T-helper 17 cell (primary cell): Measurements from ENCODE around the gene UBE2J1. TPM values are rescaled to one million over a fixed set of nuclear protein-coding genes. Genes with fewer than 3 reads are reported as not detected.

Source experiments
- ATAC-seq: fragments of 150-1000 bp; cut with Tn5 transposase; 2 replicates; pipeline ENCODE4 v1.10.0; 2021; ENCODE audit warnings: mild to moderate bottlenecking, moderate library complexity
- DNase-seq, 3 donors: peaks; one replicate each; pipeline versions ENCODE4 v3.0.0 to v3.0.0-alpha.2; 2020 to 2021
- H3K9me3 ChIP-seq: one replicate; pipeline ENCODE4 v1.7.0; 2013; ENCODE audit warnings: low read length, mild to moderate bottlenecking; ENCODE audit not compliant: control insufficient read depth, poor library complexity, severe bottlenecking
- H3K27ac Mint-ChIP-seq: one replicate; pipeline ENCODE4 v1.8.0; 2022; ENCODE audit warnings: mild to moderate bottlenecking, moderate library complexity, mixed read lengths
- H3K27me3 Mint-ChIP-seq: one replicate; pipeline ENCODE4 v1.8.0; 2022; ENCODE audit warnings: mixed read lengths
- H3K36me3 Mint-ChIP-seq: one replicate; pipeline ENCODE4 v1.8.0; 2022; ENCODE audit warnings: low read depth, mixed read lengths
- H3K4me1 Mint-ChIP-seq: one replicate; pipeline ENCODE4 v1.8.0; 2022; ENCODE audit warnings: mild to moderate bottlenecking, mixed read lengths
- H3K4me3 Mint-ChIP-seq: one replicate; pipeline ENCODE4 v1.8.0; 2022; ENCODE audit warnings: mild to moderate bottlenecking, moderate library complexity, mixed read lengths
- total RNA-seq, 4 donors: library from RNA in 2 of 4; stranded (reverse) in 2 of 4; gene quantifications; one replicate each; pipeline ENCODE4 v1.2.3 and lab custom pipeline; 2022 to 2026

Gene UBE2J1
- total RNA-seq, 2 donors from 2014 or later: 32.1 to 35.2 TPM

GRCh38 chr6:89381031-89381430 is 28.5 kb upstream of the UBE2J1 start:
- Mint-ChIP-seq H3K27me3 (no peaks in the 10 kb centered on the region), H3K4me1 (peaks cover 5% of the 10 kb centered on the region), H3K36me3 (no peaks in the 10 kb centered on the region), H3K27ac (no peak overlapping the region), H3K4me3 (no peak overlapping the region)
- no peaks in the 10 kb centered on the region for H3K9me3 ChIP-seq
- ATAC-seq: no peak
- no peak for DNase-seq

- Mint-ChIP-seq H3K27ac (peak overlapping the region; percentile 9), H3K4me1 (peaks cover 10% of the 10 kb centered on the region), H3K27me3 (no peaks in the 10 kb centered on the region), H3K36me3 (no peaks in the 10 kb centered on the region), H3K4me3 (no peak overlapping the region)
- ATAC-seq (no peak), DNase-seq (no peak)
- no peaks in the 10 kb centered on the region for H3K9me3 ChIP-seq
Observed at GRCh38 chr6:89379281-89379680, 26.8 kb upstream of the UBE2J1 start.

GRCh38 chr6:89378628-89379027 is 26.1 kb upstream of the UBE2J1 start:
- H3K36me3 Mint-ChIP-seq: no peaks in the 10 kb centered on the region
- H3K27me3 Mint-ChIP-seq: no peaks in the 10 kb centered on the region
- ATAC-seq (no peak), DNase-seq (no peak)
- no peak overlapping the region for H3K4me3 Mint-ChIP-seq
- peaks cover 10% of the 10 kb centered on the region for H3K4me1 Mint-ChIP-seq
- no peaks in the 10 kb centered on the region for H3K9me3 ChIP-seq
- H3K27ac Mint-ChIP-seq: peak overlapping the region; percentile 9

GRCh38 chr6:89375427-89376267 is 23.1 kb upstream of the UBE2J1 start:
- Mint-ChIP-seq H3K36me3 (no peaks in the 10 kb centered on the region), H3K27ac (peak overlapping the region; percentile 53), H3K27me3 (no peaks in the 10 kb centered on the region), H3K4me3 (no peak overlapping the region), H3K4me1 (peaks cover 9% of the 10 kb centered on the region)
- ATAC-seq: peak; percentile 93
- no peaks in the 10 kb centered on the region for H3K9me3 ChIP-seq
- DNase-seq: peak; percentile 15 to 62 (median 59)

GRCh38 chr6:89372506-89372901 is 20.0 kb upstream of the UBE2J1 start:
- Mint-ChIP-seq H3K36me3 (no peaks in the 10 kb centered on the region), H3K27ac (peak overlapping the region; percentile 82), H3K27me3 (no peaks in the 10 kb centered on the region), H3K4me1 (peaks cover 9% of the 10 kb centered on the region), H3K4me3 (no peak overlapping the region)
- DNase-seq (no peak), ATAC-seq (no peak)
- no peaks in the 10 kb centered on the region for H3K9me3 ChIP-seq

- H3K9me3 ChIP-seq: no peaks in the 10 kb centered on the region
- Mint-ChIP-seq H3K4me1 (peaks cover 9% of the 10 kb centered on the region), H3K27ac (peak overlapping the region; percentile 82), H3K27me3 (no peaks in the 10 kb centered on the region), H3K36me3 (no peaks in the 10 kb centered on the region), H3K4me3 (no peak overlapping the region)
- ATAC-seq (peak; percentile 67), DNase-seq (peak; percentile 55 to 78 (median 62))
Observed at GRCh38 chr6:89371849-89372505, 19.5 kb upstream of the UBE2J1 start.

GRCh38 chr6:89368999-89369398 is 16.5 kb upstream of the UBE2J1 start:
- Mint-ChIP-seq H3K36me3 (no peaks in the 10 kb centered on the region), H3K27me3 (no peaks in the 10 kb centered on the region), H3K27ac (no peak overlapping the region), H3K4me3 (no peak overlapping the region), H3K4me1 (peaks cover 12% of the 10 kb centered on the region)
- H3K9me3 ChIP-seq: no peaks in the 10 kb centered on the region
- ATAC-seq: no peak
- DNase-seq: no peak

- ATAC-seq: peak; percentile 33
- no peaks in the 10 kb centered on the region for H3K27me3 Mint-ChIP-seq
- no peak overlapping the region for H3K27ac Mint-ChIP-seq
- H3K9me3 ChIP-seq: no peaks in the 10 kb centered on the region
- H3K4me3 Mint-ChIP-seq: no peak overlapping the region
- H3K4me1 Mint-ChIP-seq: peaks cover 14% of the 10 kb centered on the region
- DNase-seq: peak; percentile 20 to 57 (median 25)
- no peaks in the 10 kb centered on the region for H3K36me3 Mint-ChIP-seq
Observed at GRCh38 chr6:89368107-89368506, 15.6 kb upstream of the UBE2J1 start.

GRCh38 chr6:89364586-89364985 is 12.1 kb upstream of the UBE2J1 start:
- H3K27ac Mint-ChIP-seq: no peak overlapping the region
- no peak overlapping the region for H3K4me3 Mint-ChIP-seq
- no peaks in the 10 kb centered on the region for H3K27me3 Mint-ChIP-seq
- H3K9me3 ChIP-seq: no peaks in the 10 kb centered on the region
- peaks cover 17% of the 10 kb centered on the region for H3K4me1 Mint-ChIP-seq
- no peaks in the 10 kb centered on the region for H3K36me3 Mint-ChIP-seq
- DNase-seq (no peak), ATAC-seq (peak; percentile 40)

- ATAC-seq (no peak), DNase-seq (no peak)
- Mint-ChIP-seq H3K4me3 (no peak overlapping the region), H3K27me3 (no peaks in the 10 kb centered on the region), H3K4me1 (peaks cover 23% of the 10 kb centered on the region), H3K27ac (no peak overlapping the region), H3K36me3 (no peaks in the 10 kb centered on the region)
- H3K9me3 ChIP-seq: no peaks in the 10 kb centered on the region
Observed at GRCh38 chr6:89361171-89361570, 8.6 kb upstream of the UBE2J1 start.

GRCh38 chr6:89360415-89360999 is 8.0 kb upstream of the UBE2J1 start:
- Mint-ChIP-seq H3K36me3 (no peaks in the 10 kb centered on the region), H3K4me1 (peaks cover 20% of the 10 kb centered on the region), H3K27me3 (no peaks in the 10 kb centered on the region), H3K4me3 (no peak overlapping the region), H3K27ac (no peak overlapping the region)
- peak; percentile 47 for ATAC-seq
- DNase-seq: no peak
- H3K9me3 ChIP-seq: no peaks in the 10 kb centered on the region

GRCh38 chr6:89359561-89359960 is 7.0 kb upstream of the UBE2J1 start:
- no peaks in the 10 kb centered on the region for H3K9me3 ChIP-seq
- Mint-ChIP-seq H3K4me1 (peaks cover 20% of the 10 kb centered on the region), H3K36me3 (no peaks in the 10 kb centered on the region), H3K27ac (no peak overlapping the region), H3K4me3 (no peak overlapping the region), H3K27me3 (no peaks in the 10 kb centered on the region)
- ATAC-seq: no peak
- no peak for DNase-seq

GRCh38 chr6:89357390-89357789 is 4.9 kb upstream of the UBE2J1 start:
- Mint-ChIP-seq H3K27ac (peak overlapping the region; percentile 86), H3K4me1 (peaks cover 24% of the 10 kb centered on the region), H3K4me3 (peak overlapping the region; percentile 92), H3K36me3 (no peaks in the 10 kb centered on the region), H3K27me3 (no peaks in the 10 kb centered on the region)
- H3K9me3 ChIP-seq: no peaks in the 10 kb centered on the region
- DNase-seq (no peak), ATAC-seq (no peak)
